Inferior parietal cortex (tissue), 1 donor: ENCODE results near the gene GALNT11.
"Not testable (repeated sequence)": the region's sequence is repeated elsewhere in the genome, so short reads cannot be mapped to it uniquely, and the experiment has no call there.

ENCODE experiments used
- DNase-seq: peaks from one replicate; pipeline ENCODE4 v3.0.0-alpha.2; 2016; ENCODE audit errors: extremely low spot score

Gene GALNT11

GRCh38 chr7:152027491-152028365, 2.3 kb downstream of the GALNT11 start:
- not testable (repeated sequence) for DNase-seq

- DNase-seq, result peak; percentile 55
Measured at GRCh38 chr7:152030059-152030458, 4.6 kb downstream of the GALNT11 start.

- DNase-seq, result not testable (repeated sequence)
Measured at GRCh38 chr7:152030639-152031038, 5.2 kb downstream of the GALNT11 start.

- no peak for DNase-seq
Measured at GRCh38 chr7:152035817-152036216, 10.3 kb downstream of the GALNT11 start.

- DNase-seq, result not testable (repeated sequence)
Measured at GRCh38 chr7:152038410-152038809, 12.9 kb downstream of the GALNT11 start.

GRCh38 chr7:152043086-152043485, 17.6 kb downstream of the GALNT11 start:
- not testable (repeated sequence) for DNase-seq

GRCh38 chr7:152044909-152045308, 19.4 kb downstream of the GALNT11 start:
- DNase-seq, result not testable (repeated sequence)

- no peak for DNase-seq
Measured at GRCh38 chr7:152046531-152046930, 21.1 kb downstream of the GALNT11 start.

GRCh38 chr7:152048051-152048450, 22.6 kb downstream of the GALNT11 start:
- no peak for DNase-seq

GRCh38 chr7:152050547-152050971, 25.1 kb downstream of the GALNT11 start:
- no peak for DNase-seq

- no peak for DNase-seq
Measured at GRCh38 chr7:152051968-152052367, 26.5 kb downstream of the GALNT11 start.

GRCh38 chr7:152052771-152053170, 27.3 kb downstream of the GALNT11 start:
- no peak for DNase-seq

GRCh38 chr7:152054367-152055230, 29.1 kb downstream of the GALNT11 start:
- peak; percentile 20 for DNase-seq

GRCh38 chr7:152056621-152057274, 31.3 kb downstream of the GALNT11 start:
- DNase-seq, result no peak

GRCh38 chr7:152059311-152059710, 33.8 kb downstream of the GALNT11 start:
- no peak for DNase-seq

GRCh38 chr7:152061086-152061485, 35.6 kb downstream of the GALNT11 start:
- DNase-seq, result not testable (repeated sequence)

- DNase-seq, result not testable (repeated sequence)
Measured at GRCh38 chr7:152063192-152063591, 37.7 kb downstream of the GALNT11 start.

- not testable (repeated sequence) for DNase-seq
Measured at GRCh38 chr7:152063821-152064220, 38.3 kb downstream of the GALNT11 start.

GRCh38 chr7:152065800-152066344, 40.4 kb downstream of the GALNT11 start:
- DNase-seq, result not testable (repeated sequence)

GRCh38 chr7:152072421-152072820, 46.9 kb downstream of the GALNT11 start:
- DNase-seq, result no peak

GRCh38 chr7:152073352-152073751, 47.9 kb downstream of the GALNT11 start:
- no peak for DNase-seq

- no peak for DNase-seq
Measured at GRCh38 chr7:152074673-152075072, 49.2 kb downstream of the GALNT11 start.
